ENCODE data around the gene TTYH2. TPM values are rescaled to one million over a fixed set of nuclear protein-coding genes. Genes with fewer than 3 reads are reported as not detected.

Gene TTYH2
- total and polyA plus RNA-seq, 2 donors (not counting 1 experiment from before 2014, with no cell fraction given) = 3.0 to 3.1 TPM

DNA sequence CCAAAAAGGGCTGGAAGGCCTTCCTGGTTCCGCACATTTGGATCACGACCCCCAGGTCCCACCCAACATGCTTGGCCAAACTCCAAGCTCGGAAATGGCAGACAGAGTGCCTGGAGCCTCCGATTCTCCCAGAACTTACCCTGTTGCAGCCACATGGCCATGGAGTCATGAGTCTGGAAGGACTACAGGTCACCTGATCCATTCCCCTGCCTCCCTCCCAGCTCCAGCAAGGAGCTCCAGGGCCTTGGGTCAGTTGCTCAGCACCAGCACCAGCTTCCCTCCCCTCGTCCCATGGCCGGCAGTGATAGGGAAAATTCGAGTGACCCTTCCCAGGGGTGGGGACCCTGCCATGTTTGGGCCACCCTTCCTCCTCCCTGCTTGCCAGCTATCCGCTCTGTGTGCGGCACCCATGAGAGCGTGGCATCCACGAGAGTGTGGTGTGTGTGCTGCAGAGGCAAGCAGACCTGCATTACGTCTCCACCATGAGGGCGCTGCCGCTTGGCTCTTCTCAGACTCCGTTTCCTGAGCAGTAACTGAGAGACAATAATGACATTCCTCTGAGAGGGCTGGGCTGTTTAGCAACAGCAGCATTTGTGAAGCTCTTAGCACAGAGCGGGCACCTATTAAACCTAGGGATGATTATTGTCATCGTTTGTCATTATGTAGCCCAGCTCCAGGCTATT lies 31.2 kb upstream of the TTYH2 start:
- Mint-ChIP-seq H3K9me3 (ENCODE audit: insufficient read depth) (no peaks in the 10 kb centered on the region), H3K27me3 (peaks cover 31% of the 10 kb centered on the region), H3K27ac (no peak overlapping the region), H3K4me3 (no peak overlapping the region), H3K4me1 (no peaks in the 10 kb centered on the region)
- Histone ChIP-seq H3K27me3 (replicated peaks in 1 of 4; ENCODE audit: control extremely low read depth in 1 of 4, control insufficient read depth in 3 of 4, insufficient read depth in 4 of 4, low read length in 3 of 4) (peaks cover 0 to 11% (median 0%) of the 10 kb centered on the region in 4 experiments), H4K20me1 (ENCODE audit: control insufficient read depth, insufficient read depth, low read length, poor library complexity, severe bottlenecking) (no peaks in the 10 kb centered on the region), H3K4me3 (ENCODE audit: control extremely low read depth in 1 of 5, extremely low read depth in 1 of 5, insufficient read depth in 1 of 5, low read depth in 2 of 5, low read length in 4 of 5) (no peak overlapping the region), H3K79me2 (ENCODE audit: control insufficient read depth, insufficient read depth, low read length) (no peaks in the 10 kb centered on the region), H3K4me1 (ENCODE audit: control insufficient read depth in 2 of 2, insufficient read depth in 2 of 2, low read length in 2 of 2) (no peaks in the 10 kb centered on the region), H3K36me3 (replicated peaks in 1 of 2; ENCODE audit: control extremely low read depth in 1 of 2, control insufficient read depth in 1 of 2, extremely low read depth in 1 of 2, insufficient read depth in 2 of 2, low read length in 1 of 2) (no peaks in the 10 kb centered on the region), H3K9me3 (ENCODE audit: control extremely low read depth in 1 of 3, control insufficient read depth in 2 of 3, insufficient read depth in 1 of 3, low read length in 2 of 3) (peaks cover 0 to 4% (median 0%) of the 10 kb centered on the region in 3 donors), H3K27ac (ENCODE audit: low read length in 2 of 2) (no peak overlapping the region), H3K4me2 (replicated peaks; ENCODE audit: low read depth, low read length, poor library complexity, severe bottlenecking) (no peak overlapping the region), H2AFZ (ENCODE audit: insufficient read depth, low read depth, low read length, poor library complexity, severe bottlenecking) (no peak overlapping the region), H3K9ac (ENCODE audit: low read length) (no peak overlapping the region)
- intact Hi-C loops (cut with micrococcal nuclease) = no loop called here
- WGBS (ENCODE audit: insufficient coverage) = 87% methylated on average over 15 of the region's 17 CpGs
- no peak for ATAC-seq (ENCODE audit: low read depth)
- no peak for DNase-seq
- ChIA-PET CTCF (no interaction called here), POLR2A (no interaction called here)
- TF ChIP-seq, protein P1, sequence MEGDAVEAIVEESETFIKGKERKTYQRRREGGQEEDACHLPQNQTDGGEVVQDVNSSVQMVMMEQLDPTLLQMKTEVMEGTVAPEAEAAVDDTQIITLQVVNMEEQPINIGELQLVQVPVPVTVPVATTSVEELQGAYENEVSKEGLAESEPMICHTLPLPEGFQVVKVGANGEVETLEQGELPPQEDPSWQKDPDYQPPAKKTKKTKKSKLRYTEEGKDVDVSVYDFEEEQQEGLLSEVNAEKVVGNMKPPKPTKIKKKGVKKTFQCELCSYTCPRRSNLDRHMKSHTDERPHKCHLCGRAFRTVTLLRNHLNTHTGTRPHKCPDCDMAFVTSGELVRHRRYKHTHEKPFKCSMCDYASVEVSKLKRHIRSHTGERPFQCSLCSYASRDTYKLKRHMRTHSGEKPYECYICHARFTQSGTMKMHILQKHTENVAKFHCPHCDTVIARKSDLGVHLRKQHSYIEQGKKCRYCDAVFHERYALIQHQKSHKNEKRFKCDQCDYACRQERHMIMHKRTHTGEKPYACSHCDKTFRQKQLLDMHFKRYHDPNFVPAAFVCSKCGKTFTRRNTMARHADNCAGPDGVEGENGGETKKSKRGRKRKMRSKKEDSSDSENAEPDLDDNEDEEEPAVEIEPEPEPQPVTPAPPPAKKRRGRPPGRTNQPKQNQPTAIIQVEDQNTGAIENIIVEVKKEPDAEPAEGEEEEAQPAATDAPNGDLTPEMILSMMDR (IDR thresholded peaks at IDR 0.05) = no peak
- no peak for TF ChIP-seq EZH2 (IDR thresholded peaks at IDR 0.05; ENCODE audit: borderline replicate concordance, insufficient read depth, low read depth, low read length, poor library complexity, severe bottlenecking)

DNA sequence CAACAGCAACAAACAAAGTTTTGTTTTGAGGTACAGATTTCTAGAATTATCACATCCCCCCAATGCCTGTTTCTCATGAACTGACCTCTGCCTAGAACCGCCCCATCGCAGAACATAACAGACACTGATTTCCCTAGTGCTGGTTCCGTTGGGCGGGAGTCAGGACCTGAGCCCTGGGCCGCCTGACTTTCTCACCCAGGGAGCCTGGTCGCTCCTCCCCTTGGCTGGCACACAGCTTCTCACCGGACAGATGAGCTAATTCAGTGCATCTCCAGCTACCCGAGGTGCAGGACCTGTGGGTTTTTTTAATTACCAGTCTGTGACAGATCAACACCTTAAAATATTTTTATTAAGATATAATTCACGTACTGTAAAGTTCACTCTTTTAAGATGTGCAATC lies 30.0 kb upstream of the TTYH2 start:
- no peaks in the 10 kb centered on the region for H4K20me1 ChIP-seq (ENCODE audit: control insufficient read depth, insufficient read depth, low read length, poor library complexity, severe bottlenecking)
- no peak overlapping the region for H3K4me3 ChIP-seq (ENCODE audit: control extremely low read depth in 1 of 5, extremely low read depth in 1 of 5, insufficient read depth in 1 of 5, low read depth in 2 of 5, low read length in 4 of 5)
- no peak overlapping the region for H3K27ac ChIP-seq (ENCODE audit: low read length in 2 of 2)
- TF ChIP-seq, protein P1 (IDR thresholded peaks at IDR 0.05) = no peak
- no peak for TF ChIP-seq EZH2 (IDR thresholded peaks at IDR 0.05; ENCODE audit: borderline replicate concordance, insufficient read depth, low read depth, low read length, poor library complexity, severe bottlenecking)
- ATAC-seq (ENCODE audit: low read depth) (no peak), DNase-seq (no peak)
- WGBS (ENCODE audit: insufficient coverage) = 95% methylated on average over 5 of the region's 9 CpGs
- no peaks in the 10 kb centered on the region for H3K4me1 ChIP-seq (ENCODE audit: control insufficient read depth in 2 of 2, insufficient read depth in 2 of 2, low read length in 2 of 2)
- ChIA-PET CTCF (no interaction called here), POLR2A (no interaction called here)
- no peaks in the 10 kb centered on the region for H3K4me1 Mint-ChIP-seq
- intact Hi-C loops (cut with micrococcal nuclease) = no loop called here
- H3K79me2 ChIP-seq (ENCODE audit: control insufficient read depth, insufficient read depth, low read length) = no peaks in the 10 kb centered on the region
- no peak overlapping the region for H2AFZ ChIP-seq (ENCODE audit: insufficient read depth, low read depth, low read length, poor library complexity, severe bottlenecking)
- H3K9ac ChIP-seq (ENCODE audit: low read length) = no peak overlapping the region
- no peaks in the 10 kb centered on the region for H3K9me3 Mint-ChIP-seq (ENCODE audit: insufficient read depth)
- peaks cover 40% of the 10 kb centered on the region for H3K27me3 Mint-ChIP-seq
- peaks cover 0 to 4% (median 0%) of the 10 kb centered on the region in 3 donors for H3K9me3 ChIP-seq (ENCODE audit: control extremely low read depth in 1 of 3, control insufficient read depth in 2 of 3, insufficient read depth in 1 of 3, low read length in 2 of 3)
- no peak overlapping the region for H3K27ac Mint-ChIP-seq
- H3K36me3 ChIP-seq (replicated peaks in 1 of 2; ENCODE audit: control extremely low read depth in 1 of 2, control insufficient read depth in 1 of 2, extremely low read depth in 1 of 2, insufficient read depth in 2 of 2, low read length in 1 of 2) = no peaks in the 10 kb centered on the region
- no peak overlapping the region for H3K4me2 ChIP-seq (replicated peaks; ENCODE audit: low read depth, low read length, poor library complexity, severe bottlenecking)
- no peak overlapping the region for H3K4me3 Mint-ChIP-seq
- H3K27me3 ChIP-seq (replicated peaks in 1 of 4; ENCODE audit: control extremely low read depth in 1 of 4, control insufficient read depth in 3 of 4, insufficient read depth in 4 of 4, low read length in 3 of 4) = peaks cover 0 to 6% (median 0%) of the 10 kb centered on the region in 4 experiments
